CD4-positive, alpha-beta T cell treated with Interleukin-1 beta for 1 hour (primary cell): ENCODE data around the gene SAMD3.
"Not testable (repeated sequence)": the region's sequence is repeated elsewhere in the genome, so short reads cannot be mapped to it uniquely, and the experiment has no call there.

Source experiments
- DNase-seq, 2 donors: peaks; one replicate each; pipeline ENCODE4 v3.0.0-alpha.2; 2020 to 2022

Gene SAMD3

GRCh38 chr6:130222775-130223174, at the start of gene SAMD3:
SAMD3 (minus strand) TSS chr6:130222951; CDS start chr6:130215273, 7,678 bp downstream.
- peak in 1 of 2 donors; percentile 44 for DNase-seq

- no peak for DNase-seq
Observed at GRCh38 chr6:130269969-130270635, 47.4 kb upstream of the SAMD3 start.

GRCh38 chr6:130265553-130265952, 42.8 kb upstream of the SAMD3 start:
- not testable (repeated sequence) for DNase-seq

- DNase-seq: no peak
Observed at GRCh38 chr6:130262008-130262407, 39.3 kb upstream of the SAMD3 start.

- not testable (repeated sequence) for DNase-seq
Observed at GRCh38 chr6:130261558-130261957, 38.8 kb upstream of the SAMD3 start.

GRCh38 chr6:130260614-130261241, 38.0 kb upstream of the SAMD3 start:
- peak in 1 of 2 donors; percentile 38 for DNase-seq

- DNase-seq: peak in 1 of 2 donors; percentile 29
Observed at GRCh38 chr6:130260050-130260462, 37.3 kb upstream of the SAMD3 start.

GRCh38 chr6:130259557-130259956, 36.8 kb upstream of the SAMD3 start:
- no peak for DNase-seq

GRCh38 chr6:130259140-130259539, 36.4 kb upstream of the SAMD3 start:
- DNase-seq: no peak

GRCh38 chr6:130252527-130253237, 29.9 kb upstream of the SAMD3 start:
- no peak for DNase-seq

- DNase-seq: no peak
Observed at GRCh38 chr6:130245267-130245666, 22.5 kb upstream of the SAMD3 start.

- no peak for DNase-seq
Observed at GRCh38 chr6:130244728-130245127, 22.0 kb upstream of the SAMD3 start.

- no peak for DNase-seq
Observed at GRCh38 chr6:130240232-130240631, 17.5 kb upstream of the SAMD3 start.

- DNase-seq: no peak
Observed at GRCh38 chr6:130239755-130240154, 17.0 kb upstream of the SAMD3 start.

GRCh38 chr6:130233330-130233729, 10.6 kb upstream of the SAMD3 start:
- DNase-seq: no peak

- not testable (repeated sequence) for DNase-seq
Observed at GRCh38 chr6:130230531-130230930, 7.8 kb upstream of the SAMD3 start.

GRCh38 chr6:130229645-130230044, 6.9 kb upstream of the SAMD3 start:
- DNase-seq: peak in 1 of 2 donors; percentile 15

- DNase-seq: peak; percentile 68 to 77
Observed at GRCh38 chr6:130223508-130223907, 757 bp upstream of the SAMD3 start.

- DNase-seq: peak in 1 of 2 donors; percentile 19
Observed at GRCh38 chr6:130218134-130218533, 4.6 kb downstream of the SAMD3 start.

- DNase-seq: peak in 1 of 2 donors; percentile 38
Observed at GRCh38 chr6:130216620-130217019, 6.1 kb downstream of the SAMD3 start.

GRCh38 chr6:130215526-130215925, 7.2 kb downstream of the SAMD3 start:
- DNase-seq: peak; percentile 24 to 72

- no peak for DNase-seq
Observed at GRCh38 chr6:130212215-130212874, 10.4 kb downstream of the SAMD3 start.

- DNase-seq: no peak
Observed at GRCh38 chr6:130211691-130212090, 11.1 kb downstream of the SAMD3 start.
